ENCODE results near the gene CEP350.

The CEP350 gene

DNA sequence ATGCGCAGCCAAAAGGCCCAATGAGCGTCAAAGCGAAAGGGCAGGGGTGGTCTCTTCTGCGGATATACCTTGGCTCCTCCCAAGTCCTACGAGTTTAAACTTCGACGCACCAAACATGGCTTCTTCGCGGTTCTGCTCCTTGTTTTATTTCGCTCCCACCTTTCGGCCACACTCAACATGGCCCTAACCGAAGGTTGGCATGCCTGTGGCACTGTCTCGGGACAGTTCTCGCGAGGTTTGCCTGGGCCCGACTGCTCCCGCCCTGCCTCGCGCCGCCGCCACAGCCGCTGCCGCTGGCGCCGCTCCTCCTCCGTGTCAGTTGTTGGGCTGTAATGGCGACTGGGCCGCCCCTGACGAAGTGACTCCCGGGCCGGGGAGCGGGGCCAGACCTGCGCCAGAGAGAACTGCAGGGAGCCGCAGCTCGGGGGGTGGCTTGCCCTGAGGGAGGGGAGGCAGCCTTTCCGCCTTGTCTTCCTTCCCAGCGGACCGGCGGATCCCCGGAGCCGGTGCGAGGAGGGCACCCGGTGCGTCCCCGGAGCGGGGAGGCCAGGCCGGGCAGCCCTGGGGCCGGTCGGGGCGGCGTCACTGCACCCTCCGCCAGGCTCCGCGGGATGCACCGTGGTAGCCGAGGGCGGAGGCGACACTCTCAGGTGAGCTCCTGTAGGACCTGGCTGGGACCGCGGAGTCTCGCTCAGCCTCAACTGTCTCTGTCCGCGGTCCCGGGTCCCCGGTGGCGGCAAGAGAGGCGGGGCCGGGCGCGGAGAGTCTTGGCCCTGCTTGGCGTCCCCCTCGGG, at the start of gene CEP350:
Gene CEP350, plus strand, starts transcription at position 318 of the 794 bp plus-strand sequence. CDS start 31,372 bp downstream, outside the sequence.
- peak; percentile 99 for DNase-seq

GRCh38 chr1:179910934-179911333, 43.7 kb upstream of the CEP350 start:
- no peak for DNase-seq

DNA sequence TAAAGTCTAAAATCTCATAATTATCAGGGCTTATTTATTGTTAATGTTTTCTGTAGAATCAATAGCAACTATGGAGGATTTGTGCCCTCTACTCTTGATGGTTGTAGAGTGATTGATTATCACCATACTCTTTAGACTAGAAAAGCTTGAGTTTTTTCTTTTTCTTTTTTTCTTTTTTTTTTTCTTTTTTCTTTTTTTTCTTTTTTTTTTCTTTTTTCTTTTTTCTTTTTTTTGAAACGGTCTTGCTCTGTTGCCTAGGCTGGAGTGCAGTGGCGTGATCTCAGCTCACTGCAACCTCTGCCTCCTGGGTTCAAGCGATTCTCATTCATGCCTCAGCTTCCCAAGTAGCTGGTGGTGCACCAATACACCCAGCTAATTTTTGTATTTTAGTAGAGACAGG, 42.8 kb upstream of the CEP350 start:
- no peak for DNase-seq

- no peak for DNase-seq
These were observed 36.8 kb upstream of the CEP350 start for GRCh38 chr1:179917601-179918429.

- DNase-seq, result no peak
These were observed 33.1 kb upstream of the CEP350 start for GRCh38 chr1:179921472-179921871.

DNA sequence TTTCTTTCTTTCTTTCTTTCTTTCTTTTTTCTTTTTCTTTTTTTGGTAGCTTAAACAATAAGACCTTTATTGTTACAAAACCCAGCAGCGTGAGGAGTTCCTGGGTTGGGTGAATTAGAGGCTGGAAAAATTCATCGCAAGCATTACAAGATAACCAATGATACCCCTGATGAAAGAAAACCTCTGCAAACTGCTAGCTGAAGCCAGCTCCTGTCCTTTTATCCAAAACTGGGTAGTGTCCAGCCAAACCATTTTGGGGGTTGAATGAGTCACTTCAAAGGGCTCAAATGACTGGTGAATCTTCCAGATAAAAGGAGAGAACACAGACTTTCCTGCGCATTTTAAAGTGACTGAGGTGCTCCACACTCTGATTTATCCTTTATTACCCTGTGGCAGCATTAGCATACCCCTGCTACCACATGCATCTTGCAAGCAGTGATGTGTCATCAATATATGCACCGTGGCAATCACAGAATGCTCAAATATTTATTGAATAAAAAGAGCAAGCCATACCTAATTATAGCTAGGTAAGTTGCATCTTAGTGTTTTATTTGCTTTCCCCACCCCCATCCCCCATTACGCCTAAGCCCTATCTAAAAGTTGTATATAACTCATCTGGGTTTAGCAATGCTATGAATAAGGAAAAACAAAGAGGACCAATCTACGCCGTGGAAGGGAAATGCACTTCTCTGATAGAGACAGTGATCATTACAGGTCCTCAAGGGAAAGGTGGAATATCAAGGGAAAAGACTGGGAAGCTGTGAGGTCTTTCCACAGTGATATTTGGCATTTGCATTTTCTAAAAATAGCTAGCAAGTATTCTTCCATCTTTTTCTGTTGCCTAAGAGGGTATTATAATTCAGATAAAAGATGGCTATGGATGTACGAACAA, 32.4 kb upstream of the CEP350 start:
- DNase-seq, result no peak

DNA sequence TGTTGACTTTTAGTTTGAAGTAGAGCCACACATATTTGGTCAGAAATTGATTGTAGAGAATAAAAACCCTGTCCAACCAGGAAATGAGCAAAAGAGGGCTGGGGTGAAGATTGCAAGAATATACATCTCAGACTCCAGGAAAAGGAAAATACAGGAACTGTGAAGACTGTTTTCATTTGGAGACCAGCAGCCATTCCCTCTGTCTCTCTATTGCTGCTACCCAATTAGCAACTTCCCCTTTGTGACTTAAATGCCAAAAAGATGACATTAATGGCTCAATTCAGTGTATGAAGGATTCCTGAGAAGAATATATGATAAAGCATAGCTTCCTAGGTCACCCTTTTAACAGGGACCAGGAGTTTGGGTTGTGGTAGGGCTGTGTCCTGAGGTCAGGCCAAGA, 31.6 kb upstream of the CEP350 start:
- no peak for DNase-seq

- DNase-seq, result no peak
These were observed 30.3 kb upstream of the CEP350 start for GRCh38 chr1:179924268-179924667.

GRCh38 chr1:179925302-179925701, 29.3 kb upstream of the CEP350 start:
- no peak for DNase-seq

DNA sequence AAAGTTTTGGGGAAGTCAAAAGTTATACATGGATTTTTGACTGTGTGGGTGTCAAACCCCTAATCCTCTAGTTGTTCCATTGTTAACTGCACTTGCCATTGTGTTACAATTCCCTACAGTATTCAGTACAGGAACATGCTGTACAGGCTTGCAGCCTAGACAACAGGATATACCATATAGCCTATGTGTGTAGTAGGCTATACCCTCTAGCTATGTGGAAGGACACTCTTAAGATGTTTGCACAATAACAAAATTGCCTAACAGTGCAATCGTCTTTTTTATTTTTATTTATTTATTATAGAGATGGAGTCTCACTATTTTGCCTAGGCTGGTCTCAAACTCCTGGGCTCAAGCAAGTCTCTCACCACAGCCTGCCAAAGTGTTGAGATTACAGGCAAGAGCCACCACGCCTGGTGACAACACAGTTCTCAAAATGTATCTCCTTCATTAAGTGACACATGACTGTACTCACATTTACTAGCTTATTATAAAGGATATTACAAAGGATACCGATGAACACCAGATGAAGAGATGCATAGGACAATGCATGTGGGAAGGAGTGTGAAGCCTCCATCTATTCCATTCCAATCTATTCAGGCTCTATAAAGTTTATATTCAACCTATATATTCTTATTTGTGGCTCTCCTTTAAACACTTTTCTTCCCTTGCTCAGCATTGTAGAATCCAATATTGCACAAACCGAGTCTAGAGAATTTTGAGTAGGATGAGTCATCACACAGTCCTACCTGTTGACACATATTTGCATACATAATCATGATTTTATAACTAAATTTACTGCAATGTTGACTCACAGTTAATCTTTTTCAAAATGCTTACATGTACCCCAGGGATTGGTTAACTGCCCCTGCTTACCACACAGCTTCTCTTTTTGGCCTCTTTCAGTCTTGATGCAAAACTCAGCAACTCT, 28.4 kb upstream of the CEP350 start:
- no peak for DNase-seq

DNA sequence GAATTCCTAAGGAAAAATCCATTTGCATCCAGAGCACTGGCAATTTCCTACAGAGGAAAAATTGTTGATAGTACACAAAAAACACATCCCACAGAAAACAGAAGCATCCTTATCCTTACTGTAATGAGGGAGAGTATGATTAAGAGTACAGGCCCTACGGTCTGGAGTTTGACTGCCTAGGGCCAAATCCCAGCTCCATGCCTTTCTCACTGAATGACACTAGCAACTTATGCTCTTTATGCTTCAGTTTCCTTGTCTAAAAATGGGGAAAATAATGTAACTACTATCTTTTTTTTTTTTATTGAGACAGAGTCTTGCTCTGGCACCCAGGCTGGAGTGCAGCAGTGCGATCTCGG, 27.8 kb upstream of the CEP350 start:
- DNase-seq, result no peak

- no peak for DNase-seq
These were observed 24.4 kb upstream of the CEP350 start for GRCh38 chr1:179929955-179930798.

- DNase-seq, result no peak
These were observed 23.7 kb upstream of the CEP350 start for GRCh38 chr1:179930867-179931266.

DNA sequence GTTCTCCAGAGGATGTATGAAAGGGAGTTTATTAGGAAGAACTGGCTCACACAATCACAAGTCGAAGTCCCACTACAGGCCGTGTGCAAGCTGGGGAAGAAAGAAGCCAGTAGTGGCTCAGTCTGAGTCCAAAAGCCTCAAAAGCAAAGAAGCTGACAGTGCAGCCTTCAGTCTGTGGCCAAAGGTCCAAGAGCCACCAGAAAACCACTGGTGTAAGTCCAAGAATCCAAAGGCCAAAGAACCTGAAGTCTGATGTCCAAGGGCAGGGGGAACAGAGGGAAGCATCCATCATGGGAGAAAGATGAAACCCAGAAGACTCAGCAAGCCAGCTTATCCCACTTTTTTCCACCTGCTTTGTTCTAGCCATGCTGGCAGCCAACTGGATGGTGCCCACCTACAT, 21.4 kb upstream of the CEP350 start:
- no peak for DNase-seq

DNA sequence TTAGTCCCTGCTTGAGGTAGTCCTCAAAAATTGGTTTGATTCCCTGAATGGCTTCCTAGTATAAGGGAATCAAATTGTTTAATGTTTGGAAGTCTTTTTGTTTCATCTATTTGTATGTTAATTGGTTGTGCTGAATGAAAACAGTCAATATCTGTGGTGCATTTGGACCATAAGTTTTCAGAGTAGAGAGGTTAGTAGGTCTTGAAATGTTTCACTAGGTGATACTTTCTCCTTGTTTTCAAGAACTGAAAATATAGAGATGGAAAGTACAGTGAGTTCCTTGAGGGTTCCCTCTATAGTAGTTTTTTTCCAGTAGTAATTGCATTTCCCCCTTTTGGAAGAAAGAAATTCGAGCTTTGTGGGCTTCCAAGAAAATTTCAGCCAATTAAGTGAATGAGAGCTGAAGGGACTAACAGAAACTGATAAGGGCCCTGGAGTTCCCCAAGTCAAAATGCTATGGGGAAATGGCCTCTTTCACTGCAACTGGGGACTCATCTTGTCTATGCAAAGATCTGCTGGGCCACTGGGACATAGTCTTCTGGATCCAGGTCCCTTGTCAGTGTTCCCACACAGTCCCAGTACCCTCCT, 18.6 kb upstream of the CEP350 start:
- DNase-seq, result no peak

- DNase-seq, result no peak
These were observed 16.8 kb upstream of the CEP350 start for GRCh38 chr1:179937668-179938254.

DNA sequence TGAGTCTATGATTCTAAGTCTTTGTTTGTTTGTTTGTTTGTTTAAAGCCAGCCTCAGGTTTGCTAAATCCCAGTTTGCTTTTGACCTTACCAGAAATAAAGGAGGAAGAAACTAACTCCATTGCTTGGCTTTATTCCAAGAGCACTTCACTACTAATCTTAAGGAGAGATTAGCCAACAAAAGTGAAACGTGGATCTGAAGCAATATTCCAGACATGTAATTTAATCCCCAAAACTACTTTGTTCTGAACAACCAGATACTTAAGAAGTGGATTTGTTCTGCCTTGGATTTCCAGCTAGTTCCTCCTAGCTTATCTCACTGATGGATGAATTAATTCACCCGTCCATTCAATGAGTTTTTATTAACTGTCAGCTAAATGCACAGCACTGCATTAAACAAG, 15.9 kb upstream of the CEP350 start:
- DNase-seq, result no peak

GRCh38 chr1:179939941-179940340, 14.7 kb upstream of the CEP350 start:
- no peak for DNase-seq

GRCh38 chr1:179941454-179941853, 13.2 kb upstream of the CEP350 start:
- no peak for DNase-seq

- no peak for DNase-seq
These were observed 4.0 kb upstream of the CEP350 start for GRCh38 chr1:179950651-179951050.
